ENCODE data around the gene TTR. TPM values are rescaled to one million over a fixed set of nuclear protein-coding genes. Genes with fewer than 3 reads are reported as not detected.

Gene TTR
- total and polyA plus RNA-seq, 2 of the 13 experiments (the other 11 are each of a cell fraction or from before 2014, with no cell fraction given) = 91.3 to 496 TPM

GRCh38 chr18:31573051-31573450 is 18.6 kb upstream of the TTR start (continued):
- TF ChIP-seq RXRA (CRISPR knock-in tag; IDR thresholded peaks at IDR 0.05) (no peak), NFE2L2 (IDR thresholded peaks at IDR 0.05; ENCODE audit: low read length) (no peak), ZNF331 (CRISPR knock-in tag; IDR thresholded peaks at IDR 0.05) (0 out of 2 replicates have a peak, but pooled peaks have one; percentile 8), RNF219 (CRISPR knock-in tag; IDR thresholded peaks at IDR 0.05) (no peak), ZBTB38 (CRISPR knock-in tag; IDR thresholded peaks at IDR 0.05) (no peak), ZNF101 (CRISPR knock-in tag; IDR thresholded peaks at IDR 0.05; ENCODE audit: borderline replicate concordance, low read depth) (no peak), ZNF644 (CRISPR knock-in tag; IDR thresholded peaks at IDR 0.05; ENCODE audit: low read depth) (peak; percentile 47; the same call in 1 of the 2 replicates), RBFOX2 (IDR thresholded peaks at IDR 0.05; ENCODE audit: low read depth, low read length) (no peak), NCOA2 (CRISPR knock-in tag; IDR thresholded peaks at IDR 0.05) (0 out of 2 replicates have a peak, but pooled peaks have one; percentile 24), GATAD2A (CRISPR knock-in tag; IDR thresholded peaks at IDR 0.05) (peak; percentile 57), MIXL1 (CRISPR knock-in tag; IDR thresholded peaks at IDR 0.05) (0 out of 2 replicates have a peak, but pooled peaks have one; percentile 17), REPIN1 (CRISPR knock-in tag; IDR thresholded peaks at IDR 0.05; ENCODE audit: borderline replicate concordance, low read depth) (no peak), HNF4G (IDR thresholded peaks at IDR 0.05; ENCODE audit: borderline replicate concordance, low read depth, low read length) (peak; percentile 33; the same call in 1 of the 2 replicates), HNF4G (CRISPR knock-in tag; IDR thresholded peaks at IDR 0.05; ENCODE audit: borderline replicate concordance, low read depth) (no peak), ZMYM2 (CRISPR knock-in tag; IDR thresholded peaks at IDR 0.05) (no peak)
- TF ChIP-seq, protein P1, sequence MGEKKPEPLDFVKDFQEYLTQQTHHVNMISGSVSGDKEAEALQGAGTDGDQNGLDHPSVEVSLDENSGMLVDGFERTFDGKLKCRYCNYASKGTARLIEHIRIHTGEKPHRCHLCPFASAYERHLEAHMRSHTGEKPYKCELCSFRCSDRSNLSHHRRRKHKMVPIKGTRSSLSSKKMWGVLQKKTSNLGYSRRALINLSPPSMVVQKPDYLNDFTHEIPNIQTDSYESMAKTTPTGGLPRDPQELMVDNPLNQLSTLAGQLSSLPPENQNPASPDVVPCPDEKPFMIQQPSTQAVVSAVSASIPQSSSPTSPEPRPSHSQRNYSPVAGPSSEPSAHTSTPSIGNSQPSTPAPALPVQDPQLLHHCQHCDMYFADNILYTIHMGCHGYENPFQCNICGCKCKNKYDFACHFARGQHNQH (CRISPR knock-in tag; IDR thresholded peaks at IDR 0.05) = no peak

Measured in HepG2 (cell line).